AG10803 (cell line): Measurements from ENCODE around the gene IP6K3.

Experiments
- DNase-seq: peaks from one replicate; pipeline ENCODE4 v3.0.0; 2010; ENCODE audit warnings: low read depth
- H3K4me3 ChIP-seq: 2 replicates; pipeline ENCODE4 v1.5.1; 2011; ENCODE audit warnings: mild to moderate bottlenecking, low read length, control low read depth
- CTCF ChIP-seq: conservative IDR thresholded peaks from 2 replicates; pipeline ENCODE4 v1.5.1; 2011; ENCODE audit warnings: mild to moderate bottlenecking, low read length, control low read depth, inconsistent platforms

IP6K3 gene

GRCh38 chr6:33676416-33677142 lies 70.1 kb downstream of the IP6K3 start:
- no peak for TF ChIP-seq CTCF
- H3K4me3 ChIP-seq = no peak overlapping the region
- DNase-seq = no peak

- DNase-seq = no peak
- H3K4me3 ChIP-seq = no peak overlapping the region
- no peak for TF ChIP-seq CTCF
These were observed 70.7 kb downstream of the IP6K3 start for GRCh38 chr6:33675968-33676367.

- no peak overlapping the region for H3K4me3 ChIP-seq
- no peak for DNase-seq
- no peak for TF ChIP-seq CTCF
These were observed 72.9 kb downstream of the IP6K3 start for GRCh38 chr6:33673851-33674250.

- no peak overlapping the region for H3K4me3 ChIP-seq
- DNase-seq = peak; percentile 95
- TF ChIP-seq CTCF = peak; percentile 78
These were observed 73.9 kb downstream of the IP6K3 start for GRCh38 chr6:33672808-33673207.

GRCh38 chr6:33671744-33672072 lies 75.0 kb downstream of the IP6K3 start:
- no peak for TF ChIP-seq CTCF
- no peak overlapping the region for H3K4me3 ChIP-seq
- DNase-seq = no peak
